Left lung (tissue), 10 donors: ENCODE data around the gene DTX3. TPM values are rescaled to one million over a fixed set of nuclear protein-coding genes. Genes with fewer than 3 reads are reported as not detected.

Experiments used
- ATAC-seq: fragments of 200-7000 bp; cut with Tn5 transposase; one replicate; pipeline ENCODE4 v1.9.1; 2020; ENCODE audit warnings: moderate library complexity
- DNase-seq, 4 donors: peaks; one replicate each; pipeline ENCODE4 v3.0.0-alpha.2; 2013 to 2020
- H3K27ac ChIP-seq, 2 donors: fragments of 200-600 bp; sonication (generic) in 1 of 2; one replicate each; pipeline versions ENCODE4 v1.5.0 to v1.8.0; 2020 to 2021
- H3K27me3 ChIP-seq, 2 donors: fragments of 200-600 bp; sonication (generic) in 1 of 2; one replicate each; pipeline versions ENCODE4 v1.5.0 to v1.8.0; 2020 to 2021
- H3K36me3 ChIP-seq, 2 donors: fragments of 200-600 bp; sonication (generic) in 1 of 2; one replicate each; pipeline versions ENCODE4 v1.5.0 to v1.8.0; 2020 to 2021
- H3K4me1 ChIP-seq, 2 donors: fragments of 200-600 bp; one replicate each; pipeline ENCODE4 v1.8.0; 2021
- H3K4me3 ChIP-seq, 2 donors: fragments of 200-600 bp; sonication (generic) in 1 of 2; one replicate each; pipeline versions ENCODE4 v1.5.0 to v1.8.0; 2020 to 2021; ENCODE audit warnings: mild to moderate bottlenecking in 1 of 2
- H3K9me3 ChIP-seq, 2 donors: fragments of 200-600 bp; sonication (generic) in 1 of 2; one replicate each; pipeline versions ENCODE4 v1.5.0 to v1.8.0; 2020 to 2021
- CTCF ChIP-seq, 2 donors: fragments of 200-600 bp; sonication (generic) in 1 of 2; IDR thresholded peaks; one replicate each; pipeline versions ENCODE4 v1.5.0 to v1.8.0; 2021; ENCODE audit warnings: antibody characterized with exemption in 2 of 2
- intact Hi-C, 2 donors: fragments of 100-400 bp; cut with DNase I; formaldehyde crosslinking; loops; one replicate each; pipeline versions ENCODE4 v1.11.2 to v1.14.2; 2022
- polyA plus RNA-seq, 6 donors: library from polyadenylated mRNA; unstranded; fragments of 120-200 nt; gene quantifications; one replicate each; pipeline ENCODE4 v1.2.1, GENCODE V29; 2013; ENCODE audit not compliant: insufficient read length in 6 of 6
- total RNA-seq, 2 donors: library from RNA; stranded (reverse); fragmentation: NEBNext Ultra II Directional; extraction: Animal tissue kit (Norgen Biotek cat#: 25700); gene quantifications; one replicate each; pipeline ENCODE4 v1.2.1, GENCODE V29; 2021
- donor health status: DM: no; HTN: yes; CAD: no.
- donor health status: DM: no; HTN: no; CAD: no.

The DTX3 gene
- total and polyA plus RNA-seq, 8 donors: 20.1 to 64.8 (median 54.4) TPM

- no peak for TF ChIP-seq CTCF (IDR thresholded peaks at IDR 0.05)
- ATAC-seq: peak; percentile 19
- peaks cover 12 to 97% of the 10 kb centered on the region in 2 donors for H3K27me3 ChIP-seq
- intact Hi-C loops: no loop called here
- H3K9me3 ChIP-seq: no peaks in the 10 kb centered on the region
- no peak for DNase-seq
- peak overlapping the region; percentile 18 to 60 for H3K27ac ChIP-seq
- peak overlapping the region; percentile 46 to 55 for H3K4me3 ChIP-seq
- peaks cover 10 to 22% of the 10 kb centered on the region in 2 donors for H3K4me1 ChIP-seq
- no peaks in the 10 kb centered on the region for H3K36me3 ChIP-seq
Measured at GRCh38 chr12:57610554-57611107, 6.0 kb downstream of the DTX3 start.

- ATAC-seq (peak; percentile 89), DNase-seq (peak in 3 of 4 donors; percentile 67 to 84 (median 83))
- H3K36me3 ChIP-seq: no peaks in the 10 kb centered on the region
- no peak for TF ChIP-seq CTCF (IDR thresholded peaks at IDR 0.05)
- peak within 1 kb of the TSS; percentile 18 to 60 for H3K27ac ChIP-seq
- peaks cover 10 to 20% of the 10 kb centered on the region in 2 donors for H3K4me1 ChIP-seq
- intact Hi-C loops: no loop called here
- peak within 1 kb of the TSS; percentile 46 to 55 for H3K4me3 ChIP-seq
- peaks cover 12 to 97% of the 10 kb centered on the region in 2 donors for H3K27me3 ChIP-seq
- H3K9me3 ChIP-seq: no peaks in the 10 kb centered on the region
Measured at GRCh38 chr12:57611108-57611826, 6.6 kb downstream of the DTX3 start, which contains the start of gene ARHGEF25. Gene ARHGEF25 (plus strand): TSS chr12:57611435. CDS start chr12:57611895, 460 bp downstream.

- TF ChIP-seq CTCF (IDR thresholded peaks at IDR 0.05): no peak
- peak overlapping the region in 1 of 2 donors; percentile 48 for H3K27ac ChIP-seq
- no peaks in the 10 kb centered on the region for H3K36me3 ChIP-seq
- H3K4me3 ChIP-seq: peak overlapping the region; percentile 46 to 55
- intact Hi-C loops: no loop called here
- H3K9me3 ChIP-seq: no peaks in the 10 kb centered on the region
- ATAC-seq: no peak
- H3K27me3 ChIP-seq: peaks cover 12 to 97% of the 10 kb centered on the region in 2 donors
- no peak for DNase-seq
- peaks cover 10 to 20% of the 10 kb centered on the region in 2 donors for H3K4me1 ChIP-seq
Measured at GRCh38 chr12:57611827-57612710, 7.4 kb downstream of the DTX3 start.

DNA sequence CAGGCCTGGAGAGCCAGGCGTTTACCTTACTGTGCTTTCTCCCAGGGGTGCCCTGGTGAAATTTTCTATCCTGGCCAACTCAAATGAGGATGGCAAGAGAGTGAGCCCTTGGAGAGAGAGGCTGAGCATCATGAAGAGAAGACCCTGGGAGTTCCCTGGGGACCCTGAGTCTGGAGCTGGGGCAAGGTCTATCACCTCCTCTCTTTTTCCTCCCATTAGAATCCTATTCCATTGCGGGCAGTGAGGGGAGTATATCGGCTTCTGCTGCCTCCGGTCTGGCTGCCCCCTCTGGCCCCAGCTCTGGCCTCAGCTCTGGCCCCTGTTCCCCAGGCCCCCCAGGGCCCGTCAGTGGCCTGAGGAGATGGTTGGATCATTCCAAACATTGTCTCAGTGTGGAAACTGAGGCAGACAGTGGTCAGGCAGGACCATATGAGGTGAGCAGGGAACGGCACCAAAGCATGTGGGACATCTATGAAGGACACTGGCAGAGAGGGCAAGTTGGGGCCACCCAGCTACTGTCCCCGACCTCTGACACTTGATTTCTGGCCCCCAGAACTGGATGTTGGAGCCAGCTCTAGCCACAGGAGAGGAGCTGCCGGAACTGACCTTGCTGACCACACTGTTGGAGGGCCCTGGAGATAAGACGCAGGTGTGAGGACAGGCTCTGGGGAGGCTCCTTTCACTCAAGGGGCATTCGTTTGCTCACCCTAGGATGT, 8.2 kb downstream of the DTX3 start:
- ATAC-seq: no peak
- DNase-seq: no peak
- TF ChIP-seq CTCF (IDR thresholded peaks at IDR 0.05): no peak
- H3K36me3 ChIP-seq: no peaks in the 10 kb centered on the region
- no peak overlapping the region for H3K27ac ChIP-seq
- H3K4me3 ChIP-seq: no peak overlapping the region
- no peaks in the 10 kb centered on the region for H3K9me3 ChIP-seq
- H3K4me1 ChIP-seq: peaks cover 10 to 20% of the 10 kb centered on the region in 2 donors
- intact Hi-C loops: no loop called here
- H3K27me3 ChIP-seq: peaks cover 12 to 97% of the 10 kb centered on the region in 2 donors
